Natural killer cell (primary cell): ENCODE results near the gene CTNS. TPM values are rescaled to one million over a fixed set of nuclear protein-coding genes. Genes with fewer than 3 reads are reported as not detected.

Source experiments
- ATAC-seq, 3 donors: fragments of 150-1000 bp in 2 of 3; fragments of 200-7000 bp in 1 of 3; cut with Tn5 transposase; 1 replicate in 1 of 3; 2 replicates in 2 of 3; pipeline ENCODE4 v1.10.0; 2021; ENCODE audit warnings: mild to moderate bottlenecking in 2 of 3, moderate library complexity in 2 of 3
- DNase-seq, 2 donors: peaks; one replicate each; pipeline versions ENCODE4 v3.0.0 to v3.0.0-alpha.2; 2013 to 2021; ENCODE audit warnings: mixed read lengths in 1 of 2
- H3K27ac ChIP-seq: one replicate; pipeline ENCODE4 v1.5.1; 2013; ENCODE audit warnings: mild to moderate bottlenecking, low read length
- H3K27me3 ChIP-seq: one replicate; pipeline ENCODE4 v1.6.1; 2013; ENCODE audit warnings: low read length; ENCODE audit not compliant: control insufficient read depth, insufficient read depth
- H3K36me3 ChIP-seq: one replicate; pipeline ENCODE4 v1.6.1; 2013; ENCODE audit warnings: low read length; ENCODE audit not compliant: control insufficient read depth, insufficient read depth
- H3K4me1 ChIP-seq: one replicate; pipeline ENCODE4 v1.6.1; 2013; ENCODE audit warnings: low read length; ENCODE audit not compliant: control insufficient read depth, insufficient read depth
- H3K4me3 ChIP-seq: one replicate; pipeline ENCODE4 v1.5.1; 2013; ENCODE audit warnings: low read length
- H3K9me3 ChIP-seq: one replicate; pipeline ENCODE4 v1.6.1; 2013; ENCODE audit warnings: low read length; ENCODE audit not compliant: control insufficient read depth, insufficient read depth
- H3K27ac Mint-ChIP-seq, 2 donors: one replicate each; pipeline ENCODE4 v1.8.0; 2022; ENCODE audit warnings: mild to moderate bottlenecking in 2 of 2, mixed read lengths in 2 of 2, moderate library complexity in 1 of 2
- H3K27me3 Mint-ChIP-seq, 2 donors: one replicate each; pipeline ENCODE4 v1.8.0; 2022; ENCODE audit warnings: low read depth in 2 of 2, mixed read lengths in 2 of 2
- H3K36me3 Mint-ChIP-seq: one replicate; pipeline ENCODE4 v1.8.0; 2022; ENCODE audit warnings: mixed read lengths
- H3K4me1 Mint-ChIP-seq, 2 donors: one replicate each; pipeline ENCODE4 v1.8.0; 2022; ENCODE audit warnings: mixed read lengths in 2 of 2
- H3K4me3 Mint-ChIP-seq: one replicate; pipeline ENCODE4 v1.8.0; 2022; ENCODE audit warnings: mild to moderate bottlenecking, moderate library complexity, mixed read lengths
- H3K9me3 Mint-ChIP-seq, 2 donors: one replicate each; pipeline ENCODE4 v1.8.0; 2022; ENCODE audit warnings: mixed read lengths in 2 of 2
- CTCF ChIP-seq: fragments of 200-600 bp; IDR thresholded peaks from one replicate; pipeline ENCODE4 v1.8.0; 2022; ENCODE audit warnings: antibody characterized with exemption
- WGBS: methylation state at CpG from one replicate; pipeline ENCODE4 v1.1.7; 2013; ENCODE audit warnings: missing lambda C conversion rate; ENCODE audit not compliant: insufficient coverage; 5-methylcytosine and 5-hydroxymethylcytosine counted together
- intact Hi-C: fragments of 100-400 bp; cut with micrococcal nuclease; formaldehyde crosslinking; loops from one replicate; pipeline ENCODE4 v1.14.2; 2022
- total RNA-seq, 4 donors: library from RNA; stranded (reverse); fragments of 120-200 nt in 1 of 4; gene quantifications; one replicate each; pipeline versions ENCODE4 v1.2.3 to v1.2.4, GENCODE V29; 2013 to 2022

Gene CTNS
- total RNA-seq, 3 donors from 2014 or later (not counting 1 experiment from before 2014, with no cell fraction given): 7.6 to 24.2 (median 9.6) TPM

- Histone ChIP-seq H3K9me3 (no peaks in the 10 kb centered on the region), H3K36me3 (peaks cover 2% of the 10 kb centered on the region), H3K27ac (no peak overlapping the region), H3K27me3 (peaks cover 3% of the 10 kb centered on the region), H3K4me1 (peaks cover 56% of the 10 kb centered on the region), H3K4me3 (no peak overlapping the region)
- no peak for DNase-seq
- no peak overlapping the region for H3K27ac Mint-ChIP-seq
- TF ChIP-seq CTCF: no peak
- WGBS: 94% methylated on average over 22 of the region's 22 CpGs
- H3K36me3 Mint-ChIP-seq: no peaks in the 10 kb centered on the region
- no peak for ATAC-seq
- intact Hi-C loops: loop anchor here (5.0 kb wide), 1 partner anchor 77 kb away; no protein-coding TSS in a partner anchor
- no peak overlapping the region for H3K4me3 Mint-ChIP-seq
- H3K27me3 Mint-ChIP-seq: peaks cover 0 to 8% of the 10 kb centered on the region in 2 donors
- H3K4me1 Mint-ChIP-seq: peaks cover 12 to 20% of the 10 kb centered on the region in 2 donors
- no peaks in the 10 kb centered on the region for H3K9me3 Mint-ChIP-seq
Observed at GRCh38 chr17:3690094-3690715, 53.6 kb downstream of the CTNS start.

GRCh38 chr17:3691617-3692067, 55.1 kb downstream of the CTNS start:
- H3K36me3 ChIP-seq: peaks cover 2% of the 10 kb centered on the region
- peaks cover 69% of the 10 kb centered on the region for H3K4me1 ChIP-seq
- DNase-seq (no peak), ATAC-seq (no peak)
- no peak overlapping the region for H3K4me3 ChIP-seq
- Mint-ChIP-seq H3K27me3 (peaks cover 0 to 8% of the 10 kb centered on the region in 2 donors), H3K4me1 (peaks cover 12 to 33% of the 10 kb centered on the region in 2 donors), H3K4me3 (no peak overlapping the region), H3K27ac (no peak overlapping the region), H3K36me3 (no peaks in the 10 kb centered on the region), H3K9me3 (no peaks in the 10 kb centered on the region)
- no peak for TF ChIP-seq CTCF
- peaks cover 3% of the 10 kb centered on the region for H3K27me3 ChIP-seq
- H3K27ac ChIP-seq: no peak overlapping the region
- intact Hi-C loops: loop anchor here (5.0 kb wide), 1 partner anchor 76 kb away; no protein-coding TSS in a partner anchor
- no peaks in the 10 kb centered on the region for H3K9me3 ChIP-seq
- 89% methylated on average over 16 of the region's 16 CpGs for WGBS

- peaks cover 0 to 8% of the 10 kb centered on the region in 2 donors for H3K27me3 Mint-ChIP-seq
- DNase-seq (no peak), ATAC-seq (no peak)
- no peaks in the 10 kb centered on the region for H3K36me3 Mint-ChIP-seq
- Histone ChIP-seq H3K36me3 (peaks cover 2% of the 10 kb centered on the region), H3K27me3 (peaks cover 3% of the 10 kb centered on the region), H3K27ac (no peak overlapping the region), H3K9me3 (no peaks in the 10 kb centered on the region), H3K4me1 (peaks cover 71% of the 10 kb centered on the region), H3K4me3 (no peak overlapping the region)
- no peak overlapping the region for H3K4me3 Mint-ChIP-seq
- peaks cover 12 to 36% of the 10 kb centered on the region in 2 donors for H3K4me1 Mint-ChIP-seq
- 84% methylated on average over 9 of the region's 9 CpGs for WGBS
- H3K27ac Mint-ChIP-seq: no peak overlapping the region
- TF ChIP-seq CTCF: no peak
- no peaks in the 10 kb centered on the region for H3K9me3 Mint-ChIP-seq
- intact Hi-C loops: loop anchor here (5.0 kb wide), 1 partner anchor 75 kb away; no protein-coding TSS in a partner anchor
Observed at GRCh38 chr17:3692346-3692745, 55.8 kb downstream of the CTNS start.
